Peyer's patch (tissue), 4 donors: ENCODE data around the gene ZC2HC1B.

Source experiments
- POLR2A ChIP-seq, 2 donors: fragments of 450-650 bp; IDR thresholded peaks; one replicate each; pipeline ENCODE4 v1.5.1; 2017; ENCODE audit warnings: antibody characterized with exemption in 2 of 2, mild to moderate bottlenecking in 2 of 2, moderate library complexity in 2 of 2
- TF ChIP-seq, protein P1 (sequence below), 6 experiments: fragments of 450-650 bp in 4 of 6; fragments of 200-600 bp in 2 of 6; sonication (generic) in 1 of 6; IDR thresholded peaks; one replicate each; pipeline ENCODE4 v1.5.1; 2017 to 2019; ENCODE audit warnings: antibody characterized with exemption in 6 of 6, mild to moderate bottlenecking in 3 of 6, moderate library complexity in 1 of 6

DNA sequence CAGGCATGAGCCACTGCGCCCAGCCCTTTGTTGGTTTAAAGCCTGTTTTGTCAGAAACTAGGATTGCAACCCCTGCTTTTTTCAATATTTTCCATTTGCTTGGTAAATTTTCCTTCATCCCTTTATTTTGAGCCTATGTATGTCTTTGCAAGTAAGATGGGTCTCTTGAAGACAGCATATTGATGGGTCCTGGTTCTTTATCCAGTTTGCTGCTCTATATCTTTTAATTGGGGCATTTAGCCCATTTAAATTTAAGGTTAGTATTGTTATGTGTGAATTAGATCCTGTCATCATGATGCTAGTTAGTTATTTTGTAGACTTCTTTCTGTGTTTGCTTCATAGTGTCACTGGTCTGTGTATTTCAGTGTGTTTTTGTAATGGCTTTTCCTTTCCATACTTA lies 46.8 kb downstream of the ZC2HC1B start:
- TF ChIP-seq, protein P1, sequence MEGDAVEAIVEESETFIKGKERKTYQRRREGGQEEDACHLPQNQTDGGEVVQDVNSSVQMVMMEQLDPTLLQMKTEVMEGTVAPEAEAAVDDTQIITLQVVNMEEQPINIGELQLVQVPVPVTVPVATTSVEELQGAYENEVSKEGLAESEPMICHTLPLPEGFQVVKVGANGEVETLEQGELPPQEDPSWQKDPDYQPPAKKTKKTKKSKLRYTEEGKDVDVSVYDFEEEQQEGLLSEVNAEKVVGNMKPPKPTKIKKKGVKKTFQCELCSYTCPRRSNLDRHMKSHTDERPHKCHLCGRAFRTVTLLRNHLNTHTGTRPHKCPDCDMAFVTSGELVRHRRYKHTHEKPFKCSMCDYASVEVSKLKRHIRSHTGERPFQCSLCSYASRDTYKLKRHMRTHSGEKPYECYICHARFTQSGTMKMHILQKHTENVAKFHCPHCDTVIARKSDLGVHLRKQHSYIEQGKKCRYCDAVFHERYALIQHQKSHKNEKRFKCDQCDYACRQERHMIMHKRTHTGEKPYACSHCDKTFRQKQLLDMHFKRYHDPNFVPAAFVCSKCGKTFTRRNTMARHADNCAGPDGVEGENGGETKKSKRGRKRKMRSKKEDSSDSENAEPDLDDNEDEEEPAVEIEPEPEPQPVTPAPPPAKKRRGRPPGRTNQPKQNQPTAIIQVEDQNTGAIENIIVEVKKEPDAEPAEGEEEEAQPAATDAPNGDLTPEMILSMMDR (IDR thresholded peaks at IDR 0.05): no peak
- TF ChIP-seq POLR2A (IDR thresholded peaks at IDR 0.05): no peak
